AG09309 (cell line): ENCODE measurements around the gene MOSPD3.
A peak's percentile ranks its signal among the peaks of the same experiment; 100 is the strongest.

Experiments used
- DNase-seq: peaks from one replicate; pipeline ENCODE4 v3.0.0-alpha.2; 2010; ENCODE audit warnings: low read depth
- H3K4me3 ChIP-seq: 2 replicates; pipeline ENCODE4 v1.5.1; 2011; ENCODE audit warnings: mild to moderate bottlenecking, low read depth, low read length, moderate library complexity; ENCODE audit not compliant: control insufficient read depth
- TF ChIP-seq, protein P1 (sequence below): IDR thresholded peaks from 2 replicates; pipeline ENCODE4 v1.5.1; 2011; ENCODE audit warnings: mild to moderate bottlenecking, low read depth, low read length, inconsistent platforms; ENCODE audit not compliant: insufficient read depth, control insufficient read depth; ENCODE audit errors: missing control alignments

The MOSPD3 gene

DNA sequence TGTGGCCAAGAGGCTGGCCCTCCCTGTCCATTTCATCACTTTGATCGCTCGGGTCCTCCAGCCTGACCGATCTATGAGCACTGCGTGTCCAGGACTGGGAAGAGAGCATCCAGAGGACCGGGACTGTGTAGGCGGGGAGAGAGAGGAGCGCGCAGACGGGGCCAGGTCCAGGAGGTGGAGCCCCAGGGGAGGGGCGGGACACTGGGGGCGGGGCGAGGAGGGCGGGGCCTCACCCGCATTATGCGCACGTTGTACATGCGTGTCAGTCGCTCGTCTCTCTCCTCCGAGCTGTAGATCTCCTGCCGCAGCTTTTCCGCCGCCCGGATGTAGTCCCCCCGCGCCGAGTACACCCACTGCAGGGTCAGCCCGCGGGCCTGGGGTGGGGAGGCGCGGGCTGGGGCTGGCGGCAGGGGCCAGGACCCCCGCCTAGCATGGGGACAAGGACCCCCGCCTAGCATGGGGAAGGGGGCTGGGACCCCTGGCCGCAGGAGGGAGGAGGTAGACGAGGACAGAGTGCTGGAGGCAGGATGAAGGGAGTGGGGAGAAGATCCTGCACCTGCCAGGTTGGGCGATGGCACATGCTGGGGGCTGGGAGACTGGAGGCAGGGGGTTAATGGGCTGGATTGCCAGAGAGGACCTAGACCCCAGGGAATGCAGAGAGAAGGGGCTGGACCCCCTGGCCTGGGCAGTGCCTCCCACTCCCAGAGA is 14.3 kb downstream of the MOSPD3 start:
- peak; percentile 11 for DNase-seq
- H3K4me3 ChIP-seq, result peak overlapping the region; percentile 13
- TF ChIP-seq, protein P1, sequence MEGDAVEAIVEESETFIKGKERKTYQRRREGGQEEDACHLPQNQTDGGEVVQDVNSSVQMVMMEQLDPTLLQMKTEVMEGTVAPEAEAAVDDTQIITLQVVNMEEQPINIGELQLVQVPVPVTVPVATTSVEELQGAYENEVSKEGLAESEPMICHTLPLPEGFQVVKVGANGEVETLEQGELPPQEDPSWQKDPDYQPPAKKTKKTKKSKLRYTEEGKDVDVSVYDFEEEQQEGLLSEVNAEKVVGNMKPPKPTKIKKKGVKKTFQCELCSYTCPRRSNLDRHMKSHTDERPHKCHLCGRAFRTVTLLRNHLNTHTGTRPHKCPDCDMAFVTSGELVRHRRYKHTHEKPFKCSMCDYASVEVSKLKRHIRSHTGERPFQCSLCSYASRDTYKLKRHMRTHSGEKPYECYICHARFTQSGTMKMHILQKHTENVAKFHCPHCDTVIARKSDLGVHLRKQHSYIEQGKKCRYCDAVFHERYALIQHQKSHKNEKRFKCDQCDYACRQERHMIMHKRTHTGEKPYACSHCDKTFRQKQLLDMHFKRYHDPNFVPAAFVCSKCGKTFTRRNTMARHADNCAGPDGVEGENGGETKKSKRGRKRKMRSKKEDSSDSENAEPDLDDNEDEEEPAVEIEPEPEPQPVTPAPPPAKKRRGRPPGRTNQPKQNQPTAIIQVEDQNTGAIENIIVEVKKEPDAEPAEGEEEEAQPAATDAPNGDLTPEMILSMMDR, result no peak

DNA sequence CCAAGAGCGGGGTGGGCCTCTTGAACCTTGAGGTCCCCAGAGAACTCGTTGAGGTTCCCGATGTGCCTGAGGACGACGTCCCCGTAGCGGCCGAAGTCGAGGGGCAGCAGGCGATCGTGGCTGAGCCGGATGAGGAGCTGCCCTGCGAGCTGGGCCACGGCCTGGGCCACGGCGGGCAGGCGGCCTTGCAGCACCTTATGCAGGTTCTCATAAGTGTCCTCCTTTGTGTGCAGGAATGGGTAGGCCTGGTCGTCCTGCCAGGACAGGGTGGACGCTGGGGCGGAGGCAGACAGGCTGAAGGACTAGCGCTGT is 14.9 kb downstream of the MOSPD3 start:
- TF ChIP-seq, protein P1, result no peak
- DNase-seq, result no peak
- H3K4me3 ChIP-seq, result no peak overlapping the region

DNA sequence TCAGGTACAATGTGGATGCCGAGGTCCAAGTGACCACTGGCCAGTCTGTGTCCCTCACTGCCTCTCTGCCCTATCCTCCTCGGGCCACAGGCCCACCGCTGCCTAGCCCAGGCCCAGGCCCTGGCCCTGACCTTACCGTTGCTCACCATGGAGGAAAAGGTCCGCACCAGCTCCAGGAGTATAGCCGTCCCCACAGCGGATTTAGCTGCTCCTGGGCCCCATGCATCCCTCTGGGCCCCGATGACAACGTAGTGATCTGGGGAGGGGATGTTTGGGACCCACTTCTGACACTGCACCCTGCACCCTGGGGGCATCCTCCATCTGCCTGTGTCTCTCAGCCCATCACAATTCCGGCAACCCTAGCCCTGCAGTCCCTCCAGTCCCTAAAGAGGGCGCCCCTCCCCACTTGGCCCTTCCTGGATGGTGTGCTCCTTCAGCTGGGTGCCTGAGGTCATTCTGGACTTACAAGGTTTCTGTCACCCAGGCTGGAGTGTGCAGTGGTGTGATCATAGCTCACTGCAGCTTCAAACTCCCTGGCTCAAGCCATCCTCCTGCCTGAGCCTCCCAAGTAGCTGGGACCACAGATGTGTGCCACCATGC is 16.9 kb downstream of the MOSPD3 start:
- H3K4me3 ChIP-seq, result no peak overlapping the region
- TF ChIP-seq, protein P1, result peak; percentile 42
- DNase-seq, result no peak

DNA sequence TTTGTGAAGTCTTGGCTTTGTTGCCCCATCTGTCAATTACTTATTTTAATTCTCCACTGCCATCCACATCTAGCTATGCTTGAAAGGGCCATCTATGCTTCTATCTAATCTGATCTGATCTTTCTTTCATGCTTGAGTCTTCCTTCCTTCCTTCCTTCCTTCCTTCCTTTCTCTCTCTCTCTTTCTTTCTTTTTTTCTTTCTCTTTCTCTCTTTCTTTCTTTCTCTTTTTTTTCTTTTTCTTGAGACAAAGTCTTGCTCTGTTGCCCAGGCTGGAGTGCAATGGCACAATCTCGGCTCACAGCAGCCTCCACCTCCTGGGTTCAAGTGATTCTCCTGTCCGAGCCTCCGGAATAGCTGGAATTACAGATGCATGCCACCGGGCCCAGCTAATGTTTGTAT is 17.7 kb downstream of the MOSPD3 start:
- no peak overlapping the region for H3K4me3 ChIP-seq
- no peak for DNase-seq
- TF ChIP-seq, protein P1, result no peak

DNA sequence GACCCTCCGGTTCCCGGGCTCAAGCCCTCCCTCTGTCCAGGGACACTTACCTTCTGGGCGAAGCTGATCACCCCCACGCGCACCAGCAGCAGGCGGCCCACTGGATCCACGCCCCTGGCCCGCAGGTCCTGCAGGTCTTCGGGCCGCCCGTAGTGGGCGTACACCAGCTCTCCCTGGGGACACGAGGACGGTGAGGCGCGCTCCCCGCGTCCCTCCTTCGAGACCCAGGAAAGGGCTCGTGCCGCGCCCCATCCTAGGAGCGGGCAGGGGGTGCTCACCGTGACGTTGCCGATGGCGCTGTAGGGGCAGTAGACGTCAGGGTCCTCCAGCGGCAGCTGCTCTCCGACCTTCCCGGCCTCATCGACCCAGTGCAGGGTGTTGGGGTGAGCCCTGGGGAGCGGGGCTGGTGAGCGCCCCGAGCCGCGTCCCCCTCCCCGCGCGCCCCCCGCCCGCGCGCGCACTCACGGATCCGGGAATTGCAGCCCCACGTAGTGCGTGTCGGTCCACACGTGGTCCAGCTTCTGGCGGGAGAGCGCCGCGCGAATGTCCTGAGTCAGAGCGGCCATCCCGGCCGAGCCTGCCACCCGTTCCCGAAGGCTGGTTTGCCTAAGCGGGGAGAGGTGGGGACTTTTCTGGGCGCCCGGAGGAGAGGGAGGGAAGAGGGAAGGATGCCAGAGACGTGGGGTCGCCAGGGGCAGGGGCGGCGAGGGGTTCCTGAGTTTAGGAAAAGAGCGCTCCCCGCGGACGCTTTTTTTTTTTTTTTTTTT is 20.8 kb downstream of the MOSPD3 start:
- peak overlapping the region; percentile 50 for H3K4me3 ChIP-seq
- DNase-seq, result no peak
- TF ChIP-seq, protein P1, result peak; percentile 50

DNA sequence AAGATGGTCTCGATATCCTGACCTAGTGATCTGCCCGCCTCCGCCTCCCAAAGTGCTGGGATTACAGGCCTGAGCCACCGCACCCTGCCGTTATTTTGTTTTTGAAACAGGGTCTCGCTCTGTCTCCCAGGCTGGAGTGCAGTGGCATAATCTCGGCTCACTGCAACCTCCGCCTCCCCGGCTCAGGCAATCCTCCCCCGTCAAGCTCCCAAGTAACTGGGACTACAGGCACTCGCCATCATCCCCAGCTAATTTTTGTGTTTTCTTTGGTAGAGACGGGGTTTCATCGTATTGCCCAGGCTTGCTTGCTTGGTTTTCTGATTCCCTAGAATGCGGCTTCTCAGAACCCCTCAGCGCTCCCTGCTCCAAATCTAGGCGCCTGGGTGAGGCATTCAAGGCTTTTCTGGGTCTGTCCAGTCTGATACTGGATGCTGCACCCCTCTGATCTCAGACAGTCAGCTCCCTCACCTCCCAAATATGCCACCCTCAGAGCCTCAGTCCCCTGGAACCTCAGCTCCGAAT is 27.7 kb downstream of the MOSPD3 start:
- no peak for DNase-seq
- H3K4me3 ChIP-seq, result no peak overlapping the region
- TF ChIP-seq, protein P1, result no peak
